Endothelial cell of umbilical vein (primary cell): ENCODE results near the gene ZNF599. TPM values are rescaled to one million over a fixed set of nuclear protein-coding genes. Genes with fewer than 3 reads are reported as not detected.

Experiments
- BruUV-seq: library from RNA; stranded (reverse); fragments of 400-500 nt; replicated peaks from 2 replicates; lab custom pipeline; 2021; lab: Mats Ljungman, UMichigan
- CTCF ChIA-PET: fragments of 300-600, 350-600 bp; sonication (Branson Sonifier 250); formaldehyde crosslinking; loops from one replicate; lab custom pipeline; 2021; ENCODE audit warnings: antibody characterized with exemption, inconsistent platforms; lab: Charles Lee
- POLR2A ChIA-PET: fragments of 300-600, 350-600 bp; sonication (Branson Sonifier 250); formaldehyde crosslinking; loops from one replicate; lab custom pipeline; 2021; ENCODE audit warnings: antibody characterized with exemption, inconsistent platforms; lab: Charles Lee
- DNase-seq: peaks from one replicate; pipeline ENCODE4 v3.0.0-alpha.2; 2011; ENCODE audit warnings: low read depth, low spot score
- FAIRE-seq: peaks from 2 replicates; lab custom pipeline; 2011; peaks lifted over from hg19 to GRCh38; lab: Jason Lieb, UNC
- H2AFZ ChIP-seq: 2 replicates; pipeline ENCODE4 v1.6.0; 2012; ENCODE audit warnings: low read depth, low read length, control low read depth, inconsistent platforms
- H3K27ac ChIP-seq: 2 replicates; pipeline ENCODE4 v1.5.1; 2011; ENCODE audit warnings: low read depth, mild to moderate bottlenecking, control low read depth, low read length, moderate library complexity; ENCODE audit not compliant: insufficient read depth
- H3K27me3 ChIP-seq, 2 experiments: 2 replicates each; pipeline versions ENCODE4 v1.6.0 to v1.6.1; 2011; ENCODE audit warnings: low read length in 2 of 2, mixed read lengths in 1 of 2; ENCODE audit not compliant: control insufficient read depth in 2 of 2, insufficient read depth in 2 of 2
- H3K36me3 ChIP-seq, 2 experiments: 2 replicates in 1 of 2; 3 replicates in 1 of 2; pipeline ENCODE4 v1.5.1; 2011; ENCODE audit warnings: low read length in 2 of 2, mild to moderate bottlenecking in 1 of 2, moderate library complexity in 1 of 2; ENCODE audit not compliant: control insufficient read depth in 2 of 2, insufficient read depth in 2 of 2; ENCODE audit errors: extremely low read depth in 1 of 2
- H3K4me1 ChIP-seq: 3 replicates; pipeline ENCODE4 v1.5.1; 2011; ENCODE audit warnings: mild to moderate bottlenecking, low read length; ENCODE audit not compliant: control insufficient read depth, insufficient read depth; ENCODE audit errors: extremely low read depth
- H3K4me2 ChIP-seq: 2 replicates; pipeline ENCODE4 v1.6.1; 2011; ENCODE audit warnings: low read length, control low read depth, mixed read lengths; ENCODE audit not compliant: insufficient read depth
- H3K4me3 ChIP-seq, 3 experiments: fragments of 200-600 bp in 1 of 3; sonication (generic), shearing (Covaris generic) in 1 of 3; replicated peaks in 1 of 3; 2 replicates each; pipeline ENCODE4 v1.5.1; 2011 to 2016; ENCODE audit warnings: control low read depth in 3 of 3, low read length in 3 of 3, mild to moderate bottlenecking in 2 of 3, inconsistent platforms in 1 of 3, low read depth in 1 of 3, moderate library complexity in 1 of 3; ENCODE audit not compliant: insufficient read depth in 1 of 3
- H3K79me2 ChIP-seq: 2 replicates; pipeline ENCODE4 v1.6.0; 2012; ENCODE audit warnings: low read length, inconsistent platforms; ENCODE audit not compliant: control insufficient read depth, insufficient read depth
- H3K9ac ChIP-seq: replicated peaks from 2 replicates; pipeline ENCODE3; 2011; ENCODE audit warnings: low read length, control low read depth; ENCODE audit not compliant: insufficient read depth; ENCODE audit errors: extremely low read depth
- H3K9me1 ChIP-seq: replicated peaks from 3 replicates; pipeline ENCODE4 v1.6.0; 2011; ENCODE audit warnings: mild to moderate bottlenecking, low read length; ENCODE audit not compliant: control insufficient read depth, insufficient read depth; ENCODE audit errors: extremely low read depth
- H3K9me3 ChIP-seq: replicated peaks from 2 replicates; pipeline ENCODE4 v1.5.1; 2012; ENCODE audit warnings: low read length, inconsistent platforms; ENCODE audit not compliant: control insufficient read depth, insufficient read depth
- H4K20me1 ChIP-seq: replicated peaks from 2 replicates; pipeline ENCODE3; 2011; ENCODE audit warnings: mild to moderate bottlenecking, low read length; ENCODE audit not compliant: control insufficient read depth, insufficient read depth; ENCODE audit errors: extremely low read depth
- CTCF ChIP-seq, 2 donors: IDR thresholded peaks; 1 replicate in 1 of 2; 2 replicates in 1 of 2; pipeline ENCODE4 v1.5.1; 2011; ENCODE audit warnings: low read length in 2 of 2, mild to moderate bottlenecking in 2 of 2, moderate library complexity in 2 of 2, control low read depth in 1 of 2, inconsistent platforms in 1 of 2, low read depth in 1 of 2; ENCODE audit not compliant: insufficient read depth in 1 of 2; ENCODE audit errors: extremely low read depth in 1 of 2
- EZH2 ChIP-seq: IDR thresholded peaks from 2 replicates; pipeline ENCODE4 v1.6.1; 2012; ENCODE audit warnings: borderline replicate concordance, low read depth, mild to moderate bottlenecking, moderate library complexity, low read length, inconsistent platforms; ENCODE audit not compliant: severe bottlenecking
- FOS ChIP-seq: IDR thresholded peaks from 2 replicates; pipeline ENCODE4 v1.6.1; 2011; ENCODE audit warnings: mild to moderate bottlenecking, low read length, moderate library complexity, borderline replicate concordance; ENCODE audit not compliant: insufficient read depth
- JUN ChIP-seq: IDR thresholded peaks from 2 replicates; pipeline ENCODE4 v1.6.1; 2011; ENCODE audit warnings: borderline replicate concordance, low read depth; ENCODE audit not compliant: insufficient read length, insufficient read depth
- MYC ChIP-seq: IDR thresholded peaks from one replicate; pipeline ENCODE4 v1.6.1; 2011; ENCODE audit warnings: mild to moderate bottlenecking, low read depth, low read length
- POLR2AphosphoS5 ChIP-seq: IDR thresholded peaks from 2 replicates; pipeline ENCODE4 v1.6.1; 2012; ENCODE audit warnings: low read depth, mild to moderate bottlenecking, control low read depth, low read length, moderate library complexity; ENCODE audit not compliant: insufficient read depth
- dilution Hi-C: fragments of 300-500 bp; cut with MboI; formaldehyde crosslinking; loops from one replicate; pipeline ENCODE4 v1.15.0; 2019; ENCODE audit warnings: low sequenced_read_pairs; ENCODE audit not compliant: extremely low pct_ligation_motif_present
- intact Hi-C: fragments of 100-400 bp; cut with micrococcal nuclease; formaldehyde crosslinking; loops from one replicate; pipeline ENCODE4 v1.10.0; 2022
- polyA plus RNA-seq, 4 experiments: library from polyadenylated mRNA; depleted of rRNA in 3 of 4; stranded (reverse) in 3 of 4; unstranded in 1 of 4; fragments of >200 nt; gene quantifications; 2 replicates each; pipeline versions ENCODE4 v1.2.1 to v1.2.3, GENCODE V29; 2011 to 2012; ENCODE audit warnings: missing spikeins in 1 of 4
- total RNA-seq: library from RNA; stranded (reverse); gene quantifications from 2 replicates; pipeline ENCODE4 v1.2.3, GENCODE V29; 2021
- TF ChIP-seq, protein P1 (sequence below): IDR thresholded peaks from 2 replicates; pipeline ENCODE4 v1.6.1; 2011; ENCODE audit not compliant: insufficient read depth, insufficient read length

The ZNF599 gene
- total and polyA plus RNA-seq, 2 donors (not counting 3 experiments of a cell fraction or from before 2014, with no cell fraction given) = 4.5 to 7.3 TPM

- H3K4me3 ChIP-seq = no peak overlapping the region
- no TSS peak for BruUV-seq
- H3K36me3 ChIP-seq = no peaks in the 10 kb centered on the region
- H3K4me1 ChIP-seq = no peaks in the 10 kb centered on the region
- H3K9me1 ChIP-seq = no peaks in the 10 kb centered on the region
- dilution Hi-C loops = no loop called here
- no peaks in the 10 kb centered on the region for H4K20me1 ChIP-seq
- no peak overlapping the region for H2AFZ ChIP-seq
- FAIRE-seq (no peak), DNase-seq (no peak)
- TF ChIP-seq POLR2AphosphoS5 (no peak), FOS (no peak), MYC (no peak), JUN (no peak)
- ChIA-PET POLR2A (no interaction called here), CTCF (interaction anchor here (0.6 to 0.7 kb wide), 2 partner anchors 12 to 133 kb away, joined by 3 read pairs; partner anchors contain the start of gene ZNF30)
- H3K27ac ChIP-seq = no peak overlapping the region
- intact Hi-C loops = no loop called here
- H3K79me2 ChIP-seq = no peaks in the 10 kb centered on the region
- H3K9me3 ChIP-seq = no peaks in the 10 kb centered on the region
- no peak overlapping the region for H3K4me2 ChIP-seq
- no peaks in the 10 kb centered on the region for H3K27me3 ChIP-seq
- H3K9ac ChIP-seq = no peak overlapping the region
These were observed 20.6 kb upstream of the ZNF599 start for GRCh38 chr19:34793565-34793964.

GRCh38 chr19:34788074-34788473, 15.1 kb upstream of the ZNF599 start:
- ChIA-PET POLR2A (no interaction called here), CTCF (no interaction called here)
- Histone ChIP-seq H3K4me3 (no peak overlapping the region), H3K27ac (no peak overlapping the region), H2AFZ (no peak overlapping the region), H3K27me3 (no peaks in the 10 kb centered on the region), H3K9me3 (no peaks in the 10 kb centered on the region), H3K79me2 (no peaks in the 10 kb centered on the region), H3K4me2 (no peak overlapping the region), H3K9ac (no peak overlapping the region), H3K9me1 (no peaks in the 10 kb centered on the region), H3K36me3 (no peaks in the 10 kb centered on the region), H3K4me1 (no peaks in the 10 kb centered on the region), H4K20me1 (no peaks in the 10 kb centered on the region)
- no peak for DNase-seq
- dilution Hi-C loops (no loop called here), intact Hi-C loops (no loop called here)
- BruUV-seq = no TSS peak
- no peak for FAIRE-seq
- no peak for TF ChIP-seq FOS
- no peak for TF ChIP-seq EZH2
- TF ChIP-seq CTCF (IDR thresholded peaks at IDR 0.05; ENCODE audit: extremely low read depth in 1 of 2, insufficient read depth in 1 of 2, low read depth in 1 of 2, low read length in 2 of 2) = no peak
- TF ChIP-seq JUN = no peak
- TF ChIP-seq, protein P1, sequence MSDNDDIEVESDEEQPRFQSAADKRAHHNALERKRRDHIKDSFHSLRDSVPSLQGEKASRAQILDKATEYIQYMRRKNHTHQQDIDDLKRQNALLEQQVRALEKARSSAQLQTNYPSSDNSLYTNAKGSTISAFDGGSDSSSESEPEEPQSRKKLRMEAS = no peak
